Lung (tissue), 12 donors: Measurements from ENCODE around the gene GPN1. TPM values are rescaled to one million over a fixed set of nuclear protein-coding genes. Genes with fewer than 3 reads are reported as not detected.
"Not testable (repeated sequence)": the region's sequence is repeated elsewhere in the genome, so short reads cannot be mapped to it uniquely, and the experiment has no call there.

ENCODE experiments used
- ATAC-seq: fragments of 200-7000 bp; cut with Tn5 transposase; one replicate; pipeline ENCODE4 v1.9.1; 2020; ENCODE audit warnings: moderate number of reproducible peaks; ENCODE audit not compliant: insufficient read depth, low FRiP score
- DNase-seq, 3 donors: peaks; one replicate each; pipeline ENCODE4 v3.0.0-alpha.2; 2013 to 2017
- H3K27ac ChIP-seq, 2 donors: one replicate each; pipeline ENCODE4 v1.5.1; 2013; ENCODE audit warnings: mild to moderate bottlenecking in 2 of 2, moderate library complexity in 2 of 2, control low read depth in 1 of 2, inconsistent platforms in 1 of 2, low read depth in 1 of 2, low read length in 1 of 2
- H3K27me3 ChIP-seq, 3 donors: one replicate each; pipeline ENCODE4 v1.5.1; 2013; ENCODE audit warnings: low read length in 2 of 3; ENCODE audit not compliant: control insufficient read depth in 3 of 3, insufficient read depth in 3 of 3
- H3K36me3 ChIP-seq, 4 donors: one replicate each; pipeline ENCODE4 v1.5.1; 2013; ENCODE audit warnings: low read length in 4 of 4, mild to moderate bottlenecking in 1 of 4, moderate library complexity in 1 of 4; ENCODE audit not compliant: control insufficient read depth in 4 of 4, insufficient read depth in 4 of 4
- H3K4me1 ChIP-seq, 5 donors: one replicate each; pipeline ENCODE4 v1.5.1; 2013; ENCODE audit warnings: low read length in 5 of 5, mild to moderate bottlenecking in 2 of 5, moderate library complexity in 1 of 5; ENCODE audit not compliant: control insufficient read depth in 5 of 5, insufficient read depth in 5 of 5
- H3K4me3 ChIP-seq: one replicate; pipeline ENCODE4 v1.5.1; 2013; ENCODE audit warnings: mild to moderate bottlenecking, control low read depth, moderate library complexity
- H3K9ac ChIP-seq, 2 donors: one replicate each; pipeline ENCODE4 v1.5.1; 2013; ENCODE audit warnings: low read length in 2 of 2, control low read depth in 1 of 2; ENCODE audit not compliant: insufficient read depth in 1 of 2
- H3K9me3 ChIP-seq, 4 donors: one replicate each; pipeline ENCODE4 v1.5.1; 2013; ENCODE audit warnings: low read length in 3 of 4, mild to moderate bottlenecking in 1 of 4, moderate library complexity in 1 of 4; ENCODE audit not compliant: control insufficient read depth in 4 of 4, insufficient read depth in 3 of 4
- WGBS, 2 donors: extraction: QIAGEN DNeasy Blood & Tissue Kit; methylation state at CpG; one replicate each; pipeline ENCODE4 v1.1.7; 2013; 5-methylcytosine and 5-hydroxymethylcytosine counted together
- polyA plus RNA-seq, 2 donors: library from polyadenylated mRNA; stranded (reverse); fragments of 200-250 nt; gene quantifications; one replicate each; pipeline ENCODE4 v1.2.1, GENCODE V29; 2013
- total RNA-seq, 2 donors: library from RNA; depleted of rRNA in 1 of 2; stranded (reverse); fragments of >200 nt in 1 of 2; gene quantifications; one replicate each; pipeline ENCODE4 v1.2.1, GENCODE V29; 2014 to 2021
- TF ChIP-seq, protein P1 (sequence below): IDR thresholded peaks from 2 replicates; pipeline ENCODE4 v1.5.1; 2012; ENCODE audit warnings: mild to moderate bottlenecking; ENCODE audit errors: control extremely low read depth, extremely low read depth
- donor health status: control.
- donor health status: control.
- donor health status: Bipolar disorder and iron deficiency.
- donor health status: healthy.
- donor health status: DM: yes; HTN: yes; CAD: no.

Gene GPN1
- total and polyA plus RNA-seq, 4 donors, result 16.4 to 30.7 (median 27.3) TPM

DNA sequence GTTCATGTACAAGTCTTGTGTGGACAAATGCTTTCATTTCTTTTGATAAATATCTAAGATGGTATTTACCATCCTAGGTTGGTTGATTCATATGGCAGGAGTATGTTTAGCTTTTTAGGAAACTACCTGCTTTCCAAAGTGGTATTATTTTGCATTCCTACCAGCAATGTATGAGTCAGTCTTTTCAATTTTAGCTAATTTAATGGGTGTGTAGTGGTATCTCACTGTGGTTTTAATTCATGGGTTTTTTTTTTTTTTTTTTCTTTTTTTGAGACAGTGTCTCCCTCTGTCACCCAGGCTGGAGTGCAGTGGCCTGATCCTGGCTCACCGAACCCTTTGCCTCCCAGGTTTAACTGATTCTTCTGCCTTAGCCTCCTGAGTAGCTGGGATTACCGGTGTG is 41.8 kb upstream of the GPN1 start:
- TF ChIP-seq, protein P1, sequence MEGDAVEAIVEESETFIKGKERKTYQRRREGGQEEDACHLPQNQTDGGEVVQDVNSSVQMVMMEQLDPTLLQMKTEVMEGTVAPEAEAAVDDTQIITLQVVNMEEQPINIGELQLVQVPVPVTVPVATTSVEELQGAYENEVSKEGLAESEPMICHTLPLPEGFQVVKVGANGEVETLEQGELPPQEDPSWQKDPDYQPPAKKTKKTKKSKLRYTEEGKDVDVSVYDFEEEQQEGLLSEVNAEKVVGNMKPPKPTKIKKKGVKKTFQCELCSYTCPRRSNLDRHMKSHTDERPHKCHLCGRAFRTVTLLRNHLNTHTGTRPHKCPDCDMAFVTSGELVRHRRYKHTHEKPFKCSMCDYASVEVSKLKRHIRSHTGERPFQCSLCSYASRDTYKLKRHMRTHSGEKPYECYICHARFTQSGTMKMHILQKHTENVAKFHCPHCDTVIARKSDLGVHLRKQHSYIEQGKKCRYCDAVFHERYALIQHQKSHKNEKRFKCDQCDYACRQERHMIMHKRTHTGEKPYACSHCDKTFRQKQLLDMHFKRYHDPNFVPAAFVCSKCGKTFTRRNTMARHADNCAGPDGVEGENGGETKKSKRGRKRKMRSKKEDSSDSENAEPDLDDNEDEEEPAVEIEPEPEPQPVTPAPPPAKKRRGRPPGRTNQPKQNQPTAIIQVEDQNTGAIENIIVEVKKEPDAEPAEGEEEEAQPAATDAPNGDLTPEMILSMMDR, result no peak
- H3K36me3 ChIP-seq, result peaks cover 0 to 3% (median 0%) of the 10 kb centered on the region in 4 donors
- H3K9ac ChIP-seq, result no peak overlapping the region
- ATAC-seq (no peak), DNase-seq (no peak)
- H3K4me1 ChIP-seq, result peaks cover 0 to 17% (median 5%) of the 10 kb centered on the region in 5 donors
- no peak overlapping the region for H3K27ac ChIP-seq
- peaks cover 0 to 3% (median 0%) of the 10 kb centered on the region in 4 donors for H3K9me3 ChIP-seq
- H3K27me3 ChIP-seq, result no peaks in the 10 kb centered on the region
- WGBS, 2 donors, result 91 to 95% methylated on average over 2 of the region's 2 CpGs
- no peak overlapping the region for H3K4me3 ChIP-seq

DNA sequence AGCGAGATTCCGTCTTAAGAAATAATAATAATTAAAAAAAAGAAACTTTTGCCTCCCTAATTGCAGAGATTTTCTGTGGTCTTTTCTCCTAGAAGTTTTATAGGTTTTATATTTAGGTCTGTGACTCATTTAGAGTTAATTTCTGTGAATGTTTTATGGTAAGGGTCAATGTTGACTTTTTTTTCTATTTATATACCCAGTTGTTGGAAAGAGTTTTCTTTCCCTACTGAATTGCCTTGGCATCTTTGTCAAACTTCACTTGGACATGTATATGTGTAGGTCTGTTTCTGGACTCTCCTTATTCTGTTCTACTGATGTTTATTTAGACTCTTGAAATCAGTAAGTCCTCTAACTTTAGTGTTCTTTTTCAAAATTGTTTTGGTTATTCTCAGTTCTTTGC is 40.5 kb upstream of the GPN1 start:
- Histone ChIP-seq H3K4me1 (peaks cover 0 to 14% (median 2%) of the 10 kb centered on the region in 5 donors), H3K4me3 (no peak overlapping the region), H3K9ac (no peak overlapping the region), H3K27me3 (no peaks in the 10 kb centered on the region), H3K27ac (no peak overlapping the region), H3K9me3 (peaks cover 0 to 3% (median 0%) of the 10 kb centered on the region in 4 donors), H3K36me3 (peaks cover 0 to 2% (median 0%) of the 10 kb centered on the region in 4 donors)
- TF ChIP-seq, protein P1, result no peak
- DNase-seq (no peak), ATAC-seq (no peak)
- WGBS, 2 donors, result 99% methylated on average over 2 of the region's 2 CpGs

DNA sequence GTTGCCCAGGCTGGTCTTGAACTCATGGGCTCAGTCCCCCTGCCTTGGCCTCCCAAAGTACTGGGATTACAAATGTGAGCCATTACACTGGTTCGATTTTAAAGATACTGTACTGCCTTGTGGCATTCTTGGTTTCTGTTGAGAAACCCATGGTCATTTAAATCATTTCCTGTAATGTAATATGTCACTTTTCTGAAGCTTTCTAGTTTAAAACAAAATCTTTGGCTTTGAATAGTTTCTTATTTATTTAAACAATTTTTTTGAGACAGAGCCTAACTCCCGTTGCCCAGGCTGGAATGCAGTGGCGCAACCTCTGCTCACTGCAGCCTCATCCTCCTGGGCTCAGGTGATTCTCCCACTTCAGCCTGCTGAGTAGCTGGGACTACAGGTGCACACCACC is 37.1 kb upstream of the GPN1 start:
- DNase-seq, result no peak
- no peak overlapping the region for H3K4me3 ChIP-seq
- no peak overlapping the region for H3K27ac ChIP-seq
- 61 to 78% methylated on average over 3 of the region's 3 CpGs for WGBS, 2 donors
- peaks cover 0 to 3% (median 0%) of the 10 kb centered on the region in 4 donors for H3K36me3 ChIP-seq
- H3K9ac ChIP-seq, result no peak overlapping the region
- TF ChIP-seq, protein P1, result no peak
- H3K9me3 ChIP-seq, result peaks cover 0 to 5% (median 2%) of the 10 kb centered on the region in 4 donors
- no peaks in the 10 kb centered on the region for H3K4me1 ChIP-seq
- ATAC-seq, result no peak
- no peaks in the 10 kb centered on the region for H3K27me3 ChIP-seq

DNA sequence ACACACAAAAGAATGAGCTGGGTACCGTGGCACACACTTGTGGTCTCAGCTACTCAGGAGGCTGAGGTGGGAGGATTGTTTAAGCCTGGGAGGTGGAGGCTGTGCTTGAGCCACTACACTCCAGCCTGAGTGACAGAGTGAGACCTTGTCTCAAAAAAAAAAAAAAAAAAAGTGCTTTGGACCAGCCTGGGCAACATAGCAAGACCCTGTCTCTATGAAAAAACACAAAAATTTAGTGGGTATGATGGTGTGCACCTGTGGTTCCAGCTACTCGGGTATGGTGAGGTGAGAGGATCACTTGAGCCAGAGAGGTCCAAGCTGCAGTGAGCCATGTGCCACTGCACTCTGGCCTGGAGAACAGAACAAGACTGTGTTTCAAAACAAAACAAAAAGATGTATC is 35.6 kb upstream of the GPN1 start:
- H3K4me1 ChIP-seq, result no peaks in the 10 kb centered on the region
- DNase-seq (no peak), ATAC-seq (no peak)
- WGBS, 2 donors, result 97 to 100% methylated on average over 2 of the region's 2 CpGs
- H3K4me3 ChIP-seq, result no peak overlapping the region
- peaks cover 0 to 5% (median 2%) of the 10 kb centered on the region in 4 donors for H3K9me3 ChIP-seq
- no peak overlapping the region for H3K27ac ChIP-seq
- H3K27me3 ChIP-seq, result no peaks in the 10 kb centered on the region
- peaks cover 0 to 3% (median 0%) of the 10 kb centered on the region in 4 donors for H3K36me3 ChIP-seq
- H3K9ac ChIP-seq, result no peak overlapping the region
- TF ChIP-seq, protein P1, result no peak

DNA sequence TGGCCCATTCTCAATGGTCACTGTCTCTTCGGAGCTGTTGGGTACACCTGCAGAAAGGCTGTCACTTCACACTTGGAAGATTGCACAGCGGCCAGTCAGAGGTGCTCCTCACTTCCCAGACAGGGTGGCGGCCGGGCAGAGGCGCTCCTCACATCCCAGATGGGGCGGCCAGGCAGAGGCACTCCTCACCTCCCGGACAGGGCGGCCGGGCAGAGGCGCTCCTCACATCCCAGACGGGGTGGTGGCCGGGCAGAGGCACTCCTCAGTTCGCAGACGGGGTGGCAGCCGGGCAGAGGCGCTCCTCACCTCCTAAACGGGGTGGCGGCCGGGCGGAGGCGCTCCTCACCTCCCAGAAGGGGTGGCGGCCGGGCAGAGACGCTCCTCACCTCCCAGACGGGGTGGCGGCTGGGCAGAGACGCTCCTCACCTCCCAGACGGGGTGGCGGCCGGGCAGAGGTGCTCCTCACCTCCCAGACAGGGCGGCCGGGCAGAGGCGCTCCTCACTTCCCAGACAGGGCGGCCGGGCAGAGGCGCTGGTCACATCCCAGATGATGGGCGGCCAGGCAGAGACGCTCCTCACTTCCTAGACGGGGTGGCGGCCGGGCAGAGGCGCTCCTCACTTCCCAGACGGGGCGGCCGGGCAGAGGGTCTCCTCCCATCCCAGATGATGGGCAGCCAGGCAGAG is 34.7 kb upstream of the GPN1 start:
- H3K4me1 ChIP-seq, H3K9ac ChIP-seq, H3K36me3 ChIP-seq, H3K27ac ChIP-seq, H3K27me3 ChIP-seq, H3K9me3 ChIP-seq, H3K4me3 ChIP-seq, ATAC-seq, DNase-seq: not testable (repeated sequence)
- WGBS, 2 donors, result 98% methylated on average over 45 of the region's 45 CpGs
